ENCODE results near the gene ACTA1.
"Not testable (repeated sequence)": the region's sequence is repeated elsewhere in the genome, so short reads cannot be mapped to it uniquely, and the experiment has no call there.

Gene ACTA1

DNA sequence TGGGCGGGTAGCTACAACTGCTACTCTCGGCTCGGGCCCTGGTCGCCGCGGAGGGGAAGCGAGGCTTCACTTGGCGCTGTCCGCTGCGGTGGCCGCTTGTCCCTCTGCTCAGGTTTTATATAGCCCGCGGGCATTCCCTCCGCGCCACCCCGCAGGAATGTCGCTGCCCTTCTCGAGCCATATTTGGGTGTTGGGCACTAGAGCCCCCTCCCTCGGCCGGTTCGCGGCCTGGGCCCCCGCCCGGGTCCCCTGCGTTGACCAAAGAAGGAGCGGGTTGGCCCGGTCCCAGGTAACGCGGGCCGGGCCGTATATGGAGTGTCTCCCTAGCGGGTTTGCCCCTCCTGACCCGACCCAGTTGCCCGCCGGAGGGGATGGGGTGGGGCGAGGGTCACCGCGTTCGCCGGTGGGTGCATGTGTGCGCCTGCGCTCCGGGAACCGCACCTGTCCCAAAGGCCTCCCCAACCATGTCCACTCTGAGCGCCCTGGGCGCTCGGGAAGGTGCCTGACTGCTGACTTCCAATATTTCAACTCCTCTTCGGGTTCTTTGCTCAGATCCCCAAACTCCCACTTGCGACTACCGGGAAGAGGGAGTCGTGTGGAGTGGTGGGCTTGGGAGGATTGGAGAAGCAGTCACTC, at the start of gene ACTA1:
ACTA1 (minus strand) TSS at position 90 of the 636 bp plus-strand sequence. CDS start 979 bp downstream, outside the sequence.
- no peak for ATAC-seq

DNA sequence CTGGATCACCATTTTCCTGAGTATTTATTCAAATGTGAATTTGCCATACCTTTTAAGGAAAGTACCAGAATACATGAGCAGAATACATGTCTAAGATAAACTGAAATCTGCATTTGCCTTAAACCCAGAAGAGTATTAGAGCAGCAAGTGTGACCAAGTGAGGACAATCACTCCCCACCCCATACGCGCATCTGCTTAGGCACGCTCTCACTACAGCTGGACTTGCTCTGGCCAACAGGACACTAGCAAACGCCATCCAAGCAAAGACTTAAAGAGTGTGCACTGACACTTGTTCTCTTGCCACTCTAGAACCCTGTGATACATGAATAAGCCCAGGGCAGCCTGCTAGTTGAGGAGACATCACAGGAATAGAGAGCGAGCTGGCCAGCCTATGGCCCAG, 48.6 kb upstream of the ACTA1 start:
- no peak for ATAC-seq

DNA sequence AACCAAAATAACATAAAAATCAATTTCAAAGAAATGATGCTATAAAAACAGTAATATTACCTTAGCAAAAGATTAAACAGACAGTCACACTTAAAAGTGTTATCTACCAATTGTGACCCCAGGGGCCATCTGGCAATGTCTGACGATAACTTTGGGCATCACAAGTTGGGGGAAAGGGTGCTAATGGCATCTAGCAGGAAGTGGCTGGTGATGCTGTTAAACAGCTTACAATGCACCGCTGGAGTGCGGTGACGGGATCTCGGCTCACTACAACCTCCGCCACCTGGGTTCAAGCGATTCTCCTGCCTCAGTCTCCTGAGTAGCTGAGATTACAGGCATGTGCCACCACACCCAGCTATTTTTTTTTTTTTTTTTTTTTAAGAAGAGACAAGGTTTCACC, 46.6 kb upstream of the ACTA1 start:
- ATAC-seq: no peak

DNA sequence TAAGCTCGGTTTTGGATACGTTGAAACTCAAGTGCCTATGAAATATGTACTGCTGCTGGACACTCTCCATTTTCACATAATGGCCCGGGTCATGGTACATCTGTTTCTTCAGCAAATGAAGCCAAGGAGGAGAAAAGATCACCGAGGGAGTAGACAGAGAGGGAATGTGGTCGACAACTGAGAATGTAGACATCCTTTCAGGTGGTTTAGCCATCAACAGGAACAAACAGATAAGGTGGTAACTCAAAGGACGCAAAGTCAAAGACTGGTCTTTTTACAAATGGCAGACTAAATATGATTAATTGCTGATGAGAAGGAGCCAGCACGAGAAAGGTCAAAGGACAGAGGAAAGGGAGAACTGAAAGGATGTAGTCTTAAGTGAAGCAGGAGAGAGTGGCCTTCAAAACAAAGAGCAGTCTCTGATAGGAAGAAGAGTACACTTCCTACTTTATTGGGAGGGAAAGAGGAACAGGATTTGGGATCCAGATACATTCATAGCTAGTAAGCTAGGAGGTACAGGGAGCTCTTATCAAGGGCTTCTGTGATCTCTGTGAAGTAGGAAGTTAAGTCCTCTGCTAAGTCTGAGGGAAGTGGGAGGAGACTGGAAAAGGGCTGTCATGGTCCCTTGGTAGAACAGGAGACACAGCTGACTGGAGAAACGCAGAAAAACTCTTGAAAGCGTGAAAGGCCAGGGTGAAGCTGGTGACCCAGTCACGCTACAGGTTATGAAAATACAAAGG, 45.9 kb upstream of the ACTA1 start:
- ATAC-seq: no peak

DNA sequence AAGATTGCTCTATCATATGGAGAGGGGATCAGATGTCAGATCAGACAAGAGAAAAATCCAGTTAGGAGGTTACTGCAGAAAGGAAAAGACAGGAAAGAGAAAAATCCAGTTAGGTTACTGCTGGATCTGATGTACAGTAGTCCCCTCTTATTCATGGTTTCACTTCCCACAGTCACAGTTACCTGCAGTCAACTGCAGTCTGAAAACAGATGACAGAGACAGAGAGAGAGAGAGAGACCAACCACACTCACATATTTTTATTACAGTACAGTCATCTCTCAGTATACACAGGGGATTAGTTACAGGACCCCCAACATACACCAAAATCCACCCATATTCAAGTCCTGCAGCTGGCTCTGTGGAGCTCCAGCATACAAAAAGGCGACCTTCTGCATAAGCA, 45.0 kb upstream of the ACTA1 start:
- peak in 1 of 2 donors; percentile 61 for ATAC-seq

DNA sequence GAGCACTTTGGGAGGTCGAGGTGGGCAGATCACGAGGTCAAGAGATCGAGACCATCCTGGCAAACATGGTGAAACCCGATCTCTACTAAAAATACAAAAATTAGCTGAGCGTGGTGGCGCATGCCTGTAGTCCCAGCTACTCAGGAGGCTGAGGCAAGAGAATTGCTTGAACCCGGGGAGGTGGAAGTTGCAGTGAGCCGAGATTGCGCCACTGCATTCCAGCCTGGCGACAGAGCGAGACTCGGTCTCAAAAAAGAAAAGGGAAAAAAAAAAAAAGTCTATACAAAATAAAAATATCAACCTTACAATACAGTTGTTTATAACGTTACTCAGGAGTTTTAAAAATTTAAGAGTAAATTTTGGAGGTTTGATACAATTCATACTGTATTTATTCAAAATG, 42.0 kb upstream of the ACTA1 start:
- not testable (repeated sequence) for ATAC-seq

DNA sequence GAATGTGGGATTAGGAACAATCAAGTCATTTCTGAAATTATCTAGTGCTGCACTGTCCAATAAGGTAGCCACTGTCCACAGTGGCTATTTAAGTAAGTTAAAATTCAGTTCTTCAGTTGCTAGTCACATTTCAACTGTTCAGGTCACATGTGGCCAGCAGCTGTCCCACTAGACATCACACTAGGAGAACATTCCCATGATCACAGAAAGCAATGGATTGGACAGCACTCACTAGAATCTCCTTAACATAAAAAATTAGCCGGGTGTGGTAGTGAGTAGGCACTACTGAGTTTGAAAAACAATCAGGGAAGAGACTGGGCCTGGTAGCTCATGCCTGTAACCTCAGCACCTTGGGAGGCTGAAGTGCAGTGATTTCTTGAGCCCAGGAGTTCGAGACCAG, 40.6 kb upstream of the ACTA1 start:
- no peak for ATAC-seq

DNA sequence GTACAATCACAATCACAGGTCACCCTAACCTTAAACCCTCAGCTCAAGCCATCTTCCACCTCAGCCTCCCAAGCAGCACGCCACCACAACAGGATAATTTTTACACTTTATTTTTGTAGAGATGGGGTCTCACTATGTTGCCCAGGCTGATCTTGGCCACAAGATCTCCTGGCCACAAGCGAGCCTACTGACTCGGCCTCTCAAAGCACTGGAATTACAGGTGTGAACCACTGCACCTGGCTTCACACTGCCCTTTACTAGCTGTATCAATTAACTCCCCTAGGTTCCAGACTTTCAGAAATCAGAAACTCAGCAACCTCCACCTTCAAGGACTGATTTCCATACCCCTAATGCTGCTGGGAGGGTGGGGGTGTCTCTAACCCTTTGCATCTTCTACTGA, 37.3 kb upstream of the ACTA1 start:
- no peak for ATAC-seq

DNA sequence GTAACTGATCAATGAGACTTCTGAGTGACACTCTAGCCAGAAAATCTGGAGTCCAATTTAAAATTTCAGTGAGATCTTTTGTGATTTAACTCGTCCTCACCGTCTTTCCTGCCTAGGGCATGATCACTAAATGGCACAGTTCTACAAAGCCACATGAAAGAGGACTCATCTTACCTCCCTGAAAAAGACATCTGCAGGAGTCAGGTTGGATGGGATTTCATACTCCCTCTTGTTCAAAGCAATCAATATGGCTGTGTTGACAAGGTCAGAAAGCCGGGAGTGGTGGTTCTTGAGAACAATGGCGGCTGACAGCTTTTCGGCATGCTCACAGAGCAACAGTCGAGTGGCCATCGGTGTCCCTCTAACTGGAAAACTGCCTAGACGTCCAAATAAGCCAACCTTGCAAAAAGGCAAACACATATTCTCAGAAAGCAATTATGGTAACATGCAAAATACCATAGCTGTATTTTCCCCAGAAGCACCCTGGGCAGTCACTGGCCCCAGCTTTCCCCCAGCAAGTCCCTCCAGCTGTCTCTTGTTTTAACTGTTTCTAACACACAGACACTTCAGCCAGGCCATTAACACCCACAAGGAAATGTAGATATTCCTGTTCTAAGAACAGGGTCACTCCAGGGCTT, 36.6 kb upstream of the ACTA1 start:
- no peak for ATAC-seq

DNA sequence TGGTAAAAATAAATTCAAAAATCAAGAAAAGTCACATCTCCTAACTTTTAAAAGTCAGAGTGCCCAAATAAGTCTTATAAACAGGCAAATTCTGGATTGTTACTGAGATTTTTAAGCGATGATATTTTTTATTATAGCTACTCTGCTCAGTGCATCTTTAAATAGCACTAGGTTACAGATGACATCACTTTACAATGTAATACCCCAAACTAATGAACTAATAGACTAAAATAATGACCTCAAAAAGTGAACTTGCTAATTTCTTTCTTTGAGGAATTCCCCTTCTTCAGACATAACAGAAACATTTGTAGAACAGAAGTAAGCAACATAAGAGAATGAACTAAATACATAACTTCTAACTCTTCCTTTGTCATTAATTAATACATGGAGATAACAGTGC, 33.0 kb upstream of the ACTA1 start:
- no peak for ATAC-seq

DNA sequence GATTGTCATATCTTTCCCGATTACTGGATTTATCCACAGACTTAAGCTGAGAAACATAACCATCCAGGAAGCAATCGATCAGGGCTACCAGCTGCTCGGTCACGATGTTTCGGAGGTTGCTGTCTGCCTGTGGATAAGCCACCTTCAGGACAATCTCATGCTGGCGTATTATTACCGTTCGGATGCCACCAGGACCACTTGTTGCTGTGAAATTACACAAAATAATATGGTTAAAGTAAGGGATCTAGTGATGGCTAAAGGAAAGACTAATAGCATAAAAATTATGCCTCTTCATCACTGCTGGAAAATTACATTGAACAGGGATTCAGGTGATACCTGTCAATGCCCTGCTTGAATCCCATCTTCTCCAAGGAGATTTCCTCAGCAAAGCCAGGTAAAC, 30.8 kb upstream of the ACTA1 start:
- ATAC-seq: no peak

DNA sequence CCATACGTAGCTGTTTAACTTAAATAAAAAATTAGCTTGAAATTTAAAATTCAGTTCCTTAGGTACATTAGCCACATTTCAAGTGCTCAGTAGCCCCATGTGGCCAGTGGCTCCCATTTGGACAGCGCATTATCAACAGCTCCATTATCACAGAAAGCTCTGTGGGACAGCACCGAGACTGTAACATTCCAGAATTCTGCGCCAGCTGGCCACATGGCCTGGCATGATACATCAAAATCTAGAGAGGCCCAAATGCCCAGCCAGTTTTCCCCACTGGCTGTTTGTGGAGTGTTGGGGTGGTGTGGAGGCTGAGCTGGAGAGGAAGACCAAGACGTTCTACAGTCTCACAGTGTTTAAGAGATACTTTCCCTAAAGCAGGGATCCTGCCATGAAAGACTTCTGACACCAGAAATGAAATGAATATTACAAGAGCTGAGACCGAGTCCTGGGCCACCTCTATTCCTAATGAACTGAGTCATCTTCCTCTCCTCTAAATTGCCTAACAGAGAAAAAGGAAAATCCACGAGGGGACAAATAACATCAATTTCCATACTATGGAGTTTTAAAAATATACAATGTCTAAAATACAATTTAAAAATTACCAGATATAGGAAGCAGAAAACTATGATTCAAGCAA, 27.3 kb upstream of the ACTA1 start:
- no peak for ATAC-seq

DNA sequence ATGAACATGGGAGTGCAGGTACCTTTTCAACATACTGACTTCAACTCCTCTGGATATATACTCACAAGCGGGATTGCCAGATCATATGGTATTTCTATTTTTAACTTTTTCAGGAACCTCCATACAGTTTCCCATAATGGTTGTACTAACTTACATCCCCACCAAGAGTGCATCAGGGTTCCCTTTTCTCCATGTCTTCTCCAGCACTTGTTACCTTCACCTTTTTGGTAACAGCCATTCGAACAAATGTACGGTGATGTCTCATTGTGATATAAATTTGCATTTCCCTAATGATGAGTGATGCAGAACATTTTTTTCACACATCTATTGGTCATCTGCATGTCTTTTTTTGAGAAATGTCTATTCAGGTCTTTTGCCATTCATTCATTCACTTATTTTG, 25.9 kb upstream of the ACTA1 start:
- ATAC-seq: no peak

DNA sequence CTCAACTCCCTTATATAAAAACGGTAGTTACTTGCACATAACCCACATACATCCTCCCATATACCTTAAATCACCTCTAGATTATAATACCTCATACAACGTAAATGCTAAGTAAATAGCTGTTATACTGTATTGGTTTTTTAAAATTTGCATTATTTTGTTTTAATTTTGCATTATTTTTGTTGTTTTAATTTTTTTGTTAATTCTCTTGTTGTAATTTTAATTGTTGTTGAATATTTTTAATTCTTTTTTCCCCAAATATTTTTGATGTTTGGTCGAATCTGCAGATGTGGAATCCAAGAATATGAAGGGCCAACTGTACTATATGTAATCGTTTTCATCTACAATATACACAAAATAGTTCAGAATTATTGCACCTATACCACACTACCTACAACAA, 23.5 kb upstream of the ACTA1 start:
- no peak for ATAC-seq

DNA sequence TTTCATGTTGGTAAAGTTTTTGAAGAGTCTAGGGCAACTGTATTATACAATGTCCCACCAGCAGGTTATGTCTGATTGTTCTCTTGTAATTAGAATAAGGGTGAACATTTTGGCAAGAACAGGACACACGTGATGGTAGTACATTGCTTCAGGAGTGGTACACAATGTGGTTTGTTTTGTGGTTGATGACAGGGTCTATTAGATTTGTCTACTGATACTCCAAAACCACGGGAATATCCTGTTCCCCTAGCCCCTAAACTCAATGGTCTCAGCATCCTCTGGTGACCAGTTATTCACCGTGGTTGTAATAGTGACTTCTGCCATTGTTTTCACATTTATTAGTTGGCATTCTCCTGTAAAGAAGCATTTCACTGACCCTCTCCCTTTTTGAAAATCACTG, 22.1 kb upstream of the ACTA1 start:
- ATAC-seq: no peak

DNA sequence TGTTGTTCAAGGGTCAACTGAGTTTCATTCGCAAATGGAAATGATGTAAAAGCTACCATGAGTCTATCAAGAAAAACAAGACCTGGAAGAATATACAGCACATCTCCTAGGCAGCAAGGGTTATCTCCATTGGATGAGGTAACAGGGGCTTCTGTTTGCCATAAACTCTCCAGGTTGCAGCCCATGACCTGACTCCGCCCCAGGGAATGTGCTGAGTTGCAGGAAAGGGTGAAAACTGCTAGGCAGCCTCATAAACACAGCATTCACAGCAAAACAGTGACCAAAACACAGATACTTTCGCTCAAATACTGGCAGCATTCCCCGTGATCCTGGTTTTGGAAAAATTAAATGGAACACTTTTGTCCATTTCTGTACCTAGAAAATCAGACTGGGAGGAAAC, 20.2 kb upstream of the ACTA1 start:
- ATAC-seq: no peak

DNA sequence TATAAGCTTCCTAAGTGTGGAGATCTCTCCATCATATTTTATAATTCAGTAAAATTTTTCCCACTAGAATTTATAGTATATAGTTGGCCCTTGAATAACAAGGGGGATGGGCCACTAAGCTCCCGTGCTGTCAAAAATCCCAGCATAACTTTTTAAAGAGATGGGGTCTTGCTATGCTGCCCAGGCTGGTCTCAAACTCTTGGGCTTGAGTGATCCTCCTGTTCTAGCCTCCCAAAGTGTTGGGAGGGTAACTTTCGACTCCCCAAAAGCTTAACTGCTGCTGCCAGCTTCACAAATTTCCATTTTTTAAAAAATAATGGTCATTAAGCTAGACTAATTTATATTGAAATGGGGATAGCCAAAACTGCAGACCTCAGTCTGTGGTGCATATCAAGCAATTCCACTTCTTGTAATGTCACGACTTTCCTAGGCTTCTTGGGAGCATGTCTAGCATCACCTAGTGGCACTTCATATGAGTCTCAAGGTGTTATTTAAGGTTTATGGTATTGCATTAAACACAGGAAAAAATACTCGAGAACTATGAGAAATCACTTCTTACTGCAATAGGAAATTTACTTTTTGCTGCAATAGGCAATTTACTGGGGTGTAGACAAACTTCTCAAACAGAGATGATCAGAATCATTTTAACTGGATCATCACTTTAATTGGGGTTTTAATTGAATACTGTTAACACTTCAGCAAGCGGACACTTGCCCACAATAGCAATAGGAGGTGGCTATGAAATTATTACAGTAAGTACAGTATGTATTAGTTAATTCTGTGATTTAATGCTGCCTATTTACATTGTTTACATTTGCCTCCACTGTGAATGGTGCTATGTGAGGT, 19.3 kb upstream of the ACTA1 start:
- no peak for ATAC-seq

DNA sequence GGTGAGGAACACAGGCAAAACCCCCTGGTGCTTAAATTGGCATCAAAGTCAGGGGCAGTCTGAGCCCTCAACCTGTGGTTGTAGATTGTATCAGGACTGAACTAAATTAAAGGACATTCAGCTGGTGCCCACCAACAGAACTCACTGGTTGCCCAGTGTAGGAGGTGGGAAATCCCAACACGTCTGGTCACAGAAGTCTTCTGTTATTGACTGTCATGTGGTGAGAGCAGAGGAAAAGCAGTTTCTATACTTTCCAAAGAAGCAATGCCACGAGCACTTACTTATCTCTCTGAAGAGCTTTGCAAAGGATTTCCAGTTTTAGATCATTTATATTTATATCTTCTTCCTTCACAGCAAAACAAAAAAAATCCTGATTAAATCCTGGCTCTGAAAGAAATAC, 15.0 kb upstream of the ACTA1 start:
- ATAC-seq: no peak

DNA sequence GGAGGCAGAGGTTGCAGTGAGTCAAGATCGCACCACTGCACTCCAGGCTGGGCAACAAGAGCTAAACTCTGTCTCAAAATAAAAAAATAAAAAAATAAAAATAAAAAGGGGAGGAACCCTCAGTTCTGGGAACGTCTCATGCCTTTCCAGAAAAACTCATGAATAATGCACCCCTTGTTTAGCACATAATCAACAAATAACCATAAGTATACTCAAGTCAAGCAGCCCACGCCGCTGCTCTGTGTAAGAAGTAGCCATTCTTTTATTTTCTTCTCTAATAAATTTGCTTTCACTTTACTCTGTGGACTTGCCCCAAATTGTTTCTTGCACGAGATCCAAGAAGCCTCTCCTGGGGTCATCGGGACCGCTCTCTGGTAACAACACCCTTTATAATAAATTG, 14.5 kb upstream of the ACTA1 start:
- ATAC-seq: no peak

DNA sequence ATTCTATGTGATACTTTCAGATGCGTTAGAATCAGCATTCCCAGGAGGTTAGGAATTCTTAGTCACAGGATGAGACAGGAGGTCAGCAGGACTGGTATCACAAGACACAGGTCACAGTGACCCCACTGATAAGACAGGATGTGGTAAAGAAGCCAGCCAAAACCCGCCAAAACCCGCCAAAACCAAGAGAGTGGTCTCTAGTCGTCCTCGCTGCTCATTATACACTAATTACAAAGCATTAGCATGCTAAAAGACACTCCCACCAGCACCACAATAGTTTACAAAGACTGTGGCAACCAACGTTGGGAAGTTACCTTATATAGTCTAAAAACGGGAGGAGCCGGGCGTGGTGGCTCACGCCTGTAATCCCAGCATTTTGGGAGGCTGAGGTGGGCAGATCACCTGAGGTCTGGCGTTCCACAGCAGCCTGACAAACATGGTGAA, 13.9 kb upstream of the ACTA1 start:
- no peak for ATAC-seq

DNA sequence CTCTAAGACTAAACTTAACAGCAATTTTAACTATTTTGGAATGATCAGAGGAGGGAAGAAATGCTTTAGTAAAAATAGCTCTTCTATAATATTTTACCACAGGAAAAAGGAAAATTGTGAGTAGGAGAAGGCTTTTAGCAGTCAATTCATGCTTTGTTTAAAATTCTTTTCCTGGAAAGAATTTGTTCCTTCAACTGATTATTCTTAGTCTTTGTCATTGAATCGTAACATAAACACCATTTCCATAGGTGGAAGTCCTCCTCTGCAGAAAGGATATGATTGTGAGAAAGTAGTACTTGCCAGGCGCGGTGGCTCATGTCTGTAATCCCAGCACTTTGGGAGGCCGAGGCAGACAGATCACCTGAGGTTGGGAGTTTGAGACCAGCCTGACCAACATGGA, 11.9 kb upstream of the ACTA1 start:
- ATAC-seq: no peak

DNA sequence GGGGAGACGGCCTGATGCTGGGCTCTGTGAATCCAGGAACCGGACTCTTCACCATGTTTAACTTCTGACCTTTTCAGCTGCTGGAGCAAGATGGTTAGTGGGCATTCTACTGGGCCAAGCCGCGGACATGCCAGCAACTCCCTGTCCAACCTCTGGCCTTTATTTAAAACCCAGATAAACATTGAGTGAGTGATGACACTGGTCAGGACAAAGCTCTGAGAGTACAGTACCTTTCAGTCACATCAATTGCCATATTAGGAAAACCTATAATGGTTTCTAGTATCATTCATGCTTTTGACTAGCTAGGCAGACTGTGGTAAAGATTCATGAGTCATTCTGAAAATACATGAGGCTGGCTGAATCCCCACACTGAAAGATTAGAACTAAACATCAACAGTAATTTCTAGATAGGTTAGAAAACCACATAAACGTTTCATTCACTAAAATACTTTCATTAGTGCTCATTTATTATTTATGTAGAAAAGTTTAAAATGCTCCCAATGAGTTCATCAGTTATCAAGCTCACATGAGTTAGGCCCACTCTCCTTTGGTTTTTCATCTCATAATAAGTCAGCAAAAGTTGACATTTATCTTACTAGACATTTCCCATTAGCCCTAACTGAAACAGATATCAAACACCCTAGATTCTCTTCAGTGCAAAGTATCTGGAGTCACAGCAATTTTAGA, 7.1 kb upstream of the ACTA1 start:
- ATAC-seq: peak; percentile 92 to 93
